ENCODE measurements around the gene CSRP1.
"Not testable (repeated sequence)": the region's sequence is repeated elsewhere in the genome, so short reads cannot be mapped to it uniquely, and the experiment has no call there.

CSRP1 gene

DNA sequence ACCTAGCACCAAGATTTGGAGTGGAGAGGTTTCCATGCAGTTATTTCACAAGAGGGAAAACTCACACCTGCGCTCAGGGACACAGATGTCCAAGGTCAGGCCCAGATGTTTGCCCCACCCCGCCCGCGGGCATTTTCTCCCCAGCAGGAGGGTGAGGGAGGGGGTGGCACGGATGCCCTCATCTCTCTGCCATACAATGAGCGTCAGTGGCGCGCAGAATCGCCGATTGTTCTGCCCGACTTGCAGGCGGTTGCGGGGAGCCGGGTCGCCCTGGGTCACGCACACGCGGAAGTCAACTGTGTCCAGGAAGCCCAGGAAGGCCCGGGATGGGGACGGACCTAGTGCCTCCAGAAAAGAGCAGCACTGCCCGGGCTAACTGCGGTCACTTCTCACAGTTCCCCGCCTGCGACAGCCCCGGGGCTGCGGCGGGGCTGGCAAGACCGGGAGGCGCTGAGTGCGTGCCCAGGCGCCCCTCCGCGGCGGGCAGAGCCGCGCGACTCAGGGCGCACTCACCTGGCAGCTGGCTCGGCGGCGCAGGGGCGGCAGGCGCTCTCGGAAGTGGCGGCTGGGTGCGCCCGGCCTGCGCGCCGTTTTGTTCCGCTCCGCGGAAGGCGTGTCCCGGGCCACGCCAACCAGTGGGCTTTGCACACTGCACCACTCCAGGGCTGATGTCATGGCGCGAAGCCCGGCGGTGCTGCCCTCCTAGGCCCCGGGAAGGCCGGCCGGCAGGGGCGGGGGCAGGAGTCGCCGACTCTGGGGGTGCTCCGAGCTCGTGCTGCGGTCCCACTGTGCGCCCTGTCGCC lies at the start of gene CSRP1:
CSRP1 (minus strand) TSS at position 567 of the 803 bp plus-strand sequence. CDS start 10,820 bp downstream, outside the sequence.
- no peaks in the 10 kb centered on the region for H3K9me3 Mint-ChIP-seq
- peaks cover 29% of the 10 kb centered on the region for H3K4me1 Mint-ChIP-seq
- peak; percentile 95 for ATAC-seq (ENCODE audit: low read depth)

DNA sequence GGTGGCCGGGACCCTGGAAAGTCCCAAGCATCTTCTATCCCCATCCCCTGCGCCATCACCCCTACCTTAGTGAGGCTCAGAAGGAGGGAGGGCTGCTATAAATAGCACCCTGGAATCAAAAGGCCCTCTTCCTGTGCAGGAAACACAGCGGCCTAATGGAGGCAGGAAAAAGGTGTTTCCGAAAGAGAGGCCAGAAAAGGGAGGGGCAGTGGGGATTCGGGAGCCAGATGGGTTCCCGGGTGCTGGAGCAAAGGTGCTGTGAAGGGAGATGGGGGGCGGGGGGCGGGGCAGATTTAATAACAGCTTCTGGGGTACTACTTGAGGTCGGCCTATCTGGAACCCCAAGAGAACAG lies 48.6 kb upstream of the CSRP1 start:
- Mint-ChIP-seq H3K27ac (no peak overlapping the region), H3K9me3 (no peaks in the 10 kb centered on the region), H3K36me3 (no peaks in the 10 kb centered on the region), H3K4me3 (no peak overlapping the region), H3K27me3 (peaks cover 2% of the 10 kb centered on the region), H3K4me1 (peaks cover 3% of the 10 kb centered on the region)
- DNase-seq (ENCODE audit: low spot score in 2 of 2) (no peak), ATAC-seq (ENCODE audit: low read depth) (no peak)

More for the DNA sequence above, at the start of gene CSRP1:
- peak within 1 kb of the TSS; percentile 86 for H3K27ac Mint-ChIP-seq
- no peaks in the 10 kb centered on the region for H3K27me3 Mint-ChIP-seq
- no peaks in the 10 kb centered on the region for H3K36me3 Mint-ChIP-seq
- peak within 1 kb of the TSS; percentile 90 for H3K4me3 Mint-ChIP-seq
- DNase-seq (ENCODE audit: low spot score in 2 of 2), result peak; percentile 66 to 68

DNA sequence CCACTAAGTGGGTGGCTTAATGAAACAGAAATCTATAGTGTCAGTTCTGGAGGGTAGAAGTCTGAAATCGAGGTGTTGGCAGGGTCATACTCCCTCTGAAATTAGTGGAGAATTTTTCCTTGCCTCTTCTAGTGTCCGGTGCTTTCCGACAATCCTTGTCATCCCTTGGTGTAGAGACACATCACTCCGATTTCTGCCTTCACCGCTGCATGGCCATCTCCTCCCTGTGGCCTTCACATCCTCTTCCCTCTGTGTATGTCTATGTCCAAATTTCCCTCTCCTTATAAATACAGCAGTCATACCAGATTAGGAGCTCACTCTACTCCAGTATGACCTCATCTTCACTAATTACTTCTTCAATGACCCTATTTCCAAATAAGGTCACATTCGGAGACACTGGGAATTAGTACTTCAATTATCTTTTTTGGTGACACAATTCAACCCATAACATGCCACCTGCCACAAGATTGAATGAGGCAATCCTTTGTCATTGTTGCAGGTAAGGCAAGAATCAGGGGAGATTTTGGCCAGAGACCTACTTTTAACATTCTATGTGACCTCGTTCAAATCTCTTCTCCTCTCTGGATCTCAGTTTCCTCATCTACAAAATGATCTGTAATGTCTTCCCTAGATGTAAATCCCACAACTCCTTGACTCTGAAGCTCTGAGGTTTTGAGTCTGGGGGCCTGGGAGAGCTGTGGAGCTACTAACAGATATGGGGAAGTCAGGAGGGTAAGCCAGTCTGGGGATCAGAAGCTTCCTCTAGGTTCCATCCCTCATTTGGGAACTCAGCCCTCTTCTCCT lies 48.1 kb upstream of the CSRP1 start:
- ATAC-seq (ENCODE audit: low read depth) (no peak), DNase-seq (ENCODE audit: low spot score in 2 of 2) (no peak)
- no peak overlapping the region for H3K4me3 Mint-ChIP-seq
- H3K36me3 Mint-ChIP-seq, result no peaks in the 10 kb centered on the region
- H3K9me3 Mint-ChIP-seq, result no peaks in the 10 kb centered on the region
- peaks cover 3% of the 10 kb centered on the region for H3K4me1 Mint-ChIP-seq
- no peak overlapping the region for H3K27ac Mint-ChIP-seq
- peaks cover 2% of the 10 kb centered on the region for H3K27me3 Mint-ChIP-seq

DNA sequence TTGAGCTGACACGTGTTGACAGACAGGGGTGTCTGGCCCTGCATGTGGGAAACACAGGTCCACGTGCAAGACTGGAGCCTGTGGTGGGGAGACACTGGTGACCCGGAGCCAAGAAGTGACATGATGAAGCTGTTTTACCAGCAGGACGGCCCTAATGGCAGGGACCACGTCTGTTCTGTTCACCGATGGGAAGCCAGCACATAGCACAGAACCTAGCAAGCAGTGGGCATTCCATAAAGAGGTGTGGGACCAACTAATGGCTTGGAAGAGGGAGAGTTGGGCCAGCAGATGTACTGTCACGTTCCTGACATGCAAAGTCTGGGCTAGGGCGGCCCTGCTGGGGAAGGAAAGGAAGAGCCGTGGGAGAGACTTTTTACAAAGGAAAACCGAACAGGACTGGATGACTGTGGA lies 47.3 kb upstream of the CSRP1 start:
- Mint-ChIP-seq H3K27ac (no peak overlapping the region), H3K27me3 (peaks cover 2% of the 10 kb centered on the region), H3K4me3 (no peak overlapping the region), H3K9me3 (no peaks in the 10 kb centered on the region), H3K4me1 (no peaks in the 10 kb centered on the region), H3K36me3 (no peaks in the 10 kb centered on the region)
- DNase-seq (ENCODE audit: low spot score in 2 of 2) (no peak), ATAC-seq (ENCODE audit: low read depth) (no peak)

DNA sequence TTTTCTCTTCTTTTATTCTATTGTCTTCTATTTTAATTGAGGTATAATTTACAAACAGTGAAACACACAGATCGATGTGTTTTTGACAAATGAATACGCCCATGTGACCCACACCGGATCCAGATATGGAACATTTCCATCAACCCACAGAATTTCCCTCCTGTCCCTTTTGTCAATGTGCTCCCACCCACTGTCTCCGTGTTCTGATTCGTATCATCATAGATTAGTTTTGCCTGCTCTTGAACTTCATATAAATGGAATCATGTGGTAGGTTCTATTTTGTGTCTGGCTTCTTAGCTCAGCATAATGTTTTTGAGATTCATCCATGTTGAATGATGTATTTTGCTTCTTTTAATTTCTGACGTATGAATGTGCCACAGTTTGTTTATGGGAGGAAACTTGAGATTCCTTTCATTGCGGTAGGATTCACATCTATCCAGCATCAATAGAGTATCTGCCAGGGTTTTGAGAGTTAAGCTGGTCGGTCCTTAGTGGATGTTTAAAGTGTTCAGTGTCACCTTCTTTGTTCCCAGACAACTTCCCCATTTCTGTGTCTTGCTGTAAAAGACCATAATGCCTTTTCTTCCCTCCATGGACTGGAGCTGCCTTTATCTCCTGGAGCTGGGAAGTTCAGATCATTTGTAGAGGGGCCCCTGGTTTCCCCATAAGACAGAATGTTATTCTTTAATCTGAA lies 46.7 kb upstream of the CSRP1 start:
- ATAC-seq (ENCODE audit: low read depth) (no peak), DNase-seq (ENCODE audit: low spot score in 2 of 2) (no peak)
- Mint-ChIP-seq H3K9me3 (no peaks in the 10 kb centered on the region), H3K27ac (no peak overlapping the region), H3K27me3 (peaks cover 2% of the 10 kb centered on the region), H3K36me3 (no peaks in the 10 kb centered on the region), H3K4me3 (no peak overlapping the region), H3K4me1 (no peaks in the 10 kb centered on the region)

DNA sequence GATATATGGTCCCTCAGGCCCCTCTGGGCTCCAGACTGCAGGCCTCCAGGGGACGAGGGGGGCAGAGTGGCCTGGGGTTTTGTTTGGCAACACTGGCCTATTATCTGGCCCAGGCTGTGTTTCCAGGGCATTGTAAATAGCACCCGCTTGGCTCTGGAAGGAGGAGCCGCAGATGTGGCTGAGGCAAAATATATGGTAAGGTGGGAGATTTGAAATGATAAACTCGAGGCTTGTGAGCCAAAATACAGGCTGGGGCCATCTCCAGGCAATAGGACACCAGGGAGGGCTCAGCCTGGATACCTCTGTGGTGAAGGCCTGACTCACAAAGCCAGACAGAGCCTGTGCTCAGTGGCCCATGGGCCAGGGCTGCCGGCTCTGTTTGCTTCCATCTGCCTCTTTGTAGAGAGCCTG lies 46.0 kb upstream of the CSRP1 start:
- no peak for ATAC-seq (ENCODE audit: low read depth)

DNA sequence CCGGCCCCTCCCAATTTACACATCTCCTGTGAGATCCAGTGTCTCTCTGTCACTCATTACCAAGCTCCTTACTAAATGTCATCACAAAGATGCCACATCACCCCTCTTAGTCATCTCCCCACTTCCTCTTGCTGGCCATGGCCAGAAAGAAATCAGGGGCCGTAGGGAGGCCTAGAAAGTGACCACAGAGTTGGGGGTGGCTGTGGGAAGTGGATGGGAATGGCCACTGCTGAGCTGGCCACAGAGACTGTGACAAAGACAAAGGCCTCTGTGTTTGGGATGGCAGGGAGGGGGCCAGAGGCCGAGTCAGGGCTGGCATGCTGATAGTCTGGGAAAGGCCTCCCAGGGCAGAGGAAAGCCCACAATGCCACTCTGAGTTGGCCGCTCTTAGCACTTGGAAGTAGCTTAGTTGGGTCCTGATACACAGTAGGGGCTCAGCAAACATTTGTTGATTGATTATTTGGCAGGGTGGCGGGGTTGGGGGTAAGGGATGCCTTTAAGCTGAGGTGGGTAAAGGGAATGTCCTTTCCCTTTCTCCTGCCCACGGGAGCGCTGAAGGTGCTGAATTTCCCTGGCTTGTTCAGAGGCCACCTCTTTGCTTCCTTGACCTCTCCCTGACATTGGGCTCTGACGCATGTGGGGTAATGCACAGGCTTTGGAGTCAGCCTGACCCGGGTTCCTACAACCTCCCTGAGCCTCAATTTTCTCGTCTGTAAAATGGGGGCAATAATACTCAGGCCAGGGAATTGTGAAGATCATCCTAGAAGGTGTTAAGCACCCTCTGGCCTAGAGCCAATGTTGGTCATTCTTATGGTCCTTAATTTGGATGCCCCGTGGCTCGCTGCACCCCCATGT lies 45.2 kb upstream of the CSRP1 start:
- Mint-ChIP-seq H3K4me1 (no peaks in the 10 kb centered on the region), H3K27me3 (peaks cover 2% of the 10 kb centered on the region), H3K27ac (no peak overlapping the region), H3K4me3 (no peak overlapping the region), H3K9me3 (no peaks in the 10 kb centered on the region), H3K36me3 (no peaks in the 10 kb centered on the region)
- no peak for ATAC-seq (ENCODE audit: low read depth)
- no peak for DNase-seq (ENCODE audit: low spot score in 2 of 2)

More for the DNA sequence above, 46.0 kb upstream of the CSRP1 start:
- no peaks in the 10 kb centered on the region for H3K4me1 Mint-ChIP-seq
- no peaks in the 10 kb centered on the region for H3K36me3 Mint-ChIP-seq
- no peaks in the 10 kb centered on the region for H3K9me3 Mint-ChIP-seq
- DNase-seq (ENCODE audit: low spot score in 2 of 2), result no peak
- peaks cover 2% of the 10 kb centered on the region for H3K27me3 Mint-ChIP-seq
- no peak overlapping the region for H3K4me3 Mint-ChIP-seq
- H3K27ac Mint-ChIP-seq, result no peak overlapping the region

DNA sequence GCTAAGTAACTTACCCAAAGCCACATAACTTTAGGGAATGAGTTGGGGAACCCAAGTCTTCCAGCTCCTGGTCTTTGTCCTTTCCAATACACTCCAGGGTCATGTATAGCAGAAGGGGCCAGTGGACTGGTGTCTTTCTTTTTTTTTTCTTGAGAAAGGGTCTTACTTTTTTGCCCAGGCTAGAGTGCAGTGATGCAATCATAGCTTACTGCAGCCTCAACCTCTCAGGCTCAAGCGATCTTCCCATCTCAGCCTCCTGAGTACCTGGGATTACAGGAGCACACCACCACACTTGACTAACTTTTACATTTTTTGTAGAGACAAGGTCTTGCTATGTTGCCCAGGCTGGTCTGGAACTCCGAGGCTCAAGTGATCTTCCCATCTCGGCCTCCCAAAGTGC lies 44.2 kb upstream of the CSRP1 start:
- H3K4me3 Mint-ChIP-seq, result no peak overlapping the region
- no peaks in the 10 kb centered on the region for H3K9me3 Mint-ChIP-seq
- H3K36me3 Mint-ChIP-seq, result no peaks in the 10 kb centered on the region
- H3K27ac Mint-ChIP-seq, result no peak overlapping the region
- H3K4me1 Mint-ChIP-seq, result no peaks in the 10 kb centered on the region
- DNase-seq (ENCODE audit: low spot score in 2 of 2) (no peak), ATAC-seq (ENCODE audit: low read depth) (no peak)
- H3K27me3 Mint-ChIP-seq, result peaks cover 2% of the 10 kb centered on the region

DNA sequence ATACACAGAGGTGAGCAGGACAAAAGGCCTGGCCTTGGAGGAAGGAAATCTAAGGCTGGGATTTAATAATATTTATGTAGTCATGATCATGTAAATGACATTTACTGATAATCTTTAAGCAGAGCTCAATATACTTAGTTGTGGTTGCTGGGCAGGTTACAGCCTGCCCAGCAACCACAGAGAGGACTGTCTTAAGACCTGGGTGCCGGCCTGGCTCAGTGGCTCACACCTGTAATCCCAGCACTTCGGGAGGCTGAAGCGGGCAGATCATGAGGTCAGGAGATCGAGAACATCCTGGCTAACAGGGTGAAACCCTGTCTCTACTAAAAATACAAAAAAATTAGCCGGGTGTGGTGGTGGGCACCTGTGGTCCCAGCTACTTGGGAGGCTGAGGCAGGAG lies 42.6 kb upstream of the CSRP1 start:
- not testable (repeated sequence) for H3K36me3 Mint-ChIP-seq; H3K27ac Mint-ChIP-seq; H3K4me1 Mint-ChIP-seq; ATAC-seq (ENCODE audit: low read depth); DNase-seq (ENCODE audit: low spot score in 2 of 2); H3K9me3 Mint-ChIP-seq; H3K27me3 Mint-ChIP-seq; H3K4me3 Mint-ChIP-seq

DNA sequence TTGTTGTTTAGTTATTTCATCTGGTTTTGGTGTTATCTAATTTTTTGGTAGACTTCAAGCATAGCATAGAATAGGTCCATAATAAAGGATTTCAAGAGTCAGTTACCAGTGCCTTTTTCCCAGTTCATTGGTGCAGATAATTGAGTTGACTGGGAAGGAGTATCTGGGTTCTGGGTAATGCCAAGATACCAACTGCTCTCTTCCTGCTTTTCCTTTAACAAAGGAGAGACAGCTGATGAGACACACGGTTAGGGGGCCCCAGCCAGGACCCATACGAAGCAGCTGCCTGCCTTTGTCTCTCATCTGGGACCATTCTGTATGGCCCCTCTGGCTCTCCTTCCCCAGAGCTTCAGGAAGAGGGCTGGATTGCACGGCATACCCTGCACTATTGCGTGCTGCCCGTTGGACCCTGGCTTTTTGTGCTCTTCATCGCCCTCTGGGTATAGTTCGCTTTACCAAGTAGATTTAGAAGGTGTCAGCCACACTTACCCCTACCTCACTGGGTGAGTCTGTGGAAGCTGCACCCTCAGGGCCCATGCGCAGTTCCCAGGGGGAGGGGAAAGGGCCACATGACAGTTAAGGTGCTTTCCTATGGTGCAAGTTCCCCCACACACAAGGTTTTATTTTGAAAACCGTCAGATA lies 39.0 kb upstream of the CSRP1 start:
- peaks cover 5% of the 10 kb centered on the region for H3K36me3 Mint-ChIP-seq
- H3K27ac Mint-ChIP-seq, result no peak overlapping the region
- DNase-seq (ENCODE audit: low spot score in 2 of 2) (no peak), ATAC-seq (ENCODE audit: low read depth) (peak; percentile 46)
- H3K9me3 Mint-ChIP-seq, result peaks cover 2% of the 10 kb centered on the region
- peaks cover 2% of the 10 kb centered on the region for H3K4me1 Mint-ChIP-seq
- no peak overlapping the region for H3K4me3 Mint-ChIP-seq
- peaks cover 2% of the 10 kb centered on the region for H3K27me3 Mint-ChIP-seq

DNA sequence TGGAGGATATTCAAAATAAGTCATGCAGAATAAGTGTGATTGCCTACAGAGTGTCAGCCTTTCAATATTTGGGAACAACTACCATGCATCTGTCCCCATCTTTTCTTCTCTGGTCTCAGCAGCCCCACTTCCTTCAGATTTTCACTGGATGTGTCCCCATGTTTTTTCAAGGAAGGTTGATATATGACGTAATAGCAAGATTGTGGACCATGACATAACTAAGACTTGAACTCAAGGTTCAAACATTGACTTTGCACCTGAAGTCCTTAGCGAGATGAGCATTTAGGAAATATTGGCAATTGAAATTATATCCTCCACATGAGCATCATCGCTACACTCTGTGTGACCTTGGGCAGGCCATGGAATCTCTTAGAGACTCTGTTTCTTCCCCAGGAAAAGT lies 37.8 kb upstream of the CSRP1 start:
- H3K27ac Mint-ChIP-seq, result no peak overlapping the region
- peaks cover 3% of the 10 kb centered on the region for H3K27me3 Mint-ChIP-seq
- peaks cover 2% of the 10 kb centered on the region for H3K9me3 Mint-ChIP-seq
- ATAC-seq (ENCODE audit: low read depth), result no peak
- peaks cover 5% of the 10 kb centered on the region for H3K36me3 Mint-ChIP-seq
- no peak for DNase-seq (ENCODE audit: low spot score in 2 of 2)
- H3K4me3 Mint-ChIP-seq, result no peak overlapping the region
- peaks cover 12% of the 10 kb centered on the region for H3K4me1 Mint-ChIP-seq

DNA sequence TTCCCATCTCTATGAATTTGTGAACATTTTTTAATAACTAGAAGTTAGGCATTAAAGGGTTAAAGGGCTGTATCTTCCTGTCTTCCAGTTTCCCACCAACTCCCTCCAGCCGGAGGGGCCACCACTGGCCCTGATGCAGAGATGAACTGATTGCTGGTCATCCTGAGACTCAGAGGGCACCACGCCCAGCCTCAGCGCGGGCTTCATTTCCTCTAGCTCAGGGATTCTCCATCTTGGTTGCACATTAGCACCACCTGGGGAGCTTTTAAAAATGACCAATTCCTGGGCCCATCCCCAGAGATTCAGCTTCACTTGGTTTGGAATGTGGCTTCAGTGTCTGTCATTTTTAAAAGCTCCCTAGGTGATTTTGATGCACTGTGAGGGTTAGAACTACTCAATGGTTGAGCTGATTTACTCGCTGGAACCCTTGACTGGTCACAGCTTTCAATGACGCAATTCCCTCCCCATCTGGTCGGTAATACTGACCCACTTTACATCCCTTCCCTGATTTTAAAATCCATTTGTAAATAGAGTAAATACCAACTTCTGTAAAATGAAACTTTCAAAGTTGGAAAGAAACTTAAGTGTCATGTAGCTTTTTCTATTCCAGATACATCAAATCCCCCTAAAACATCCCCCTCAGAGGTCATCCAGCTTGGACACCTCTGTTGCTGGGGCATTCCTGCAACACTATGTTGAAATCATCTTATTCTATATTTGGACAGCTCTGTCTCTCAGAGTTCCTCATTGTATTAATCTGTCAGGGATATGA lies 37.1 kb upstream of the CSRP1 start:
- peaks cover 6% of the 10 kb centered on the region for H3K27me3 Mint-ChIP-seq
- H3K4me3 Mint-ChIP-seq, result no peak overlapping the region
- no peak for ATAC-seq (ENCODE audit: low read depth)
- peaks cover 5% of the 10 kb centered on the region for H3K36me3 Mint-ChIP-seq
- H3K27ac Mint-ChIP-seq, result no peak overlapping the region
- H3K4me1 Mint-ChIP-seq, result peaks cover 15% of the 10 kb centered on the region
- H3K9me3 Mint-ChIP-seq, result peaks cover 2% of the 10 kb centered on the region
- DNase-seq (ENCODE audit: low spot score in 2 of 2), result no peak

All from memory B cell (primary cell).